HEK293 (cell line): ENCODE results near the gene ATXN7.

ENCODE experiments used
- BCL11B ChIP-seq: fragments of 450-650 bp; formaldehyde crosslinking; IDR thresholded peaks from 2 replicates; pipeline ENCODE4 v1.5.1; 2016; ENCODE audit warnings: low read depth, missing biosample characterization, missing genetic modification characterization
- CTCF ChIP-seq: fragments of 450-650 bp; formaldehyde crosslinking; IDR thresholded peaks from 2 replicates; pipeline ENCODE4 v1.5.1; 2016; ENCODE audit warnings: missing biosample characterization, missing genetic modification characterization
- HOXA7 ChIP-seq: sonication (generic); formaldehyde crosslinking; IDR thresholded peaks from 2 replicates; pipeline ENCODE4 v1.8.1; 2022; ENCODE audit warnings: missing genetic modification reagents, borderline replicate concordance
- INSM2 ChIP-seq: fragments of 450-650 bp; formaldehyde crosslinking; IDR thresholded peaks from 2 replicates; pipeline ENCODE4 v1.5.1; 2016; ENCODE audit warnings: missing biosample characterization, missing genetic modification characterization
- KLF1 ChIP-seq: fragments of 450-650 bp; formaldehyde crosslinking; IDR thresholded peaks from 2 replicates; pipeline ENCODE4 v1.5.1; 2016; ENCODE audit warnings: missing biosample characterization, missing genetic modification characterization
- KLF8 ChIP-seq: fragments of 450-650 bp; formaldehyde crosslinking; IDR thresholded peaks from 2 replicates; pipeline ENCODE4 v1.5.1; 2016; ENCODE audit warnings: missing biosample characterization, missing genetic modification characterization
- PATZ1 ChIP-seq: fragments of 450-650 bp; formaldehyde crosslinking; IDR thresholded peaks from 2 replicates; pipeline ENCODE4 v1.5.1; 2016; ENCODE audit warnings: missing biosample characterization, missing genetic modification characterization
- ZBTB1 ChIP-seq: fragments of 450-650 bp; formaldehyde crosslinking; IDR thresholded peaks from 2 replicates; pipeline ENCODE4 v1.5.1; 2016; ENCODE audit warnings: missing biosample characterization, missing genetic modification characterization
- ZBTB26 ChIP-seq: fragments of 450-650 bp; formaldehyde crosslinking; optimal IDR thresholded peaks from 2 replicates; pipeline ENCODE3; 2016; ENCODE audit warnings: missing biosample characterization, mild to moderate bottlenecking, missing genetic modification characterization
- ZBTB48 ChIP-seq: fragments of 450-650 bp; formaldehyde crosslinking; IDR thresholded peaks from 2 replicates; pipeline ENCODE4 v1.5.1; 2016; ENCODE audit warnings: missing biosample characterization, missing genetic modification characterization
- ZEB2 ChIP-seq: fragments of 450-650 bp; formaldehyde crosslinking; IDR thresholded peaks from 2 replicates; pipeline ENCODE4 v1.5.1; 2016; ENCODE audit warnings: missing biosample characterization, missing genetic modification characterization
- ZFP3 ChIP-seq: fragments of 450-650 bp; formaldehyde crosslinking; IDR thresholded peaks from 2 replicates; pipeline ENCODE4 v1.5.1; 2016; ENCODE audit warnings: low read depth, missing biosample characterization, missing genetic modification characterization
- ZFP69B ChIP-seq: fragments of 450-650 bp; formaldehyde crosslinking; IDR thresholded peaks from 2 replicates; pipeline ENCODE4 v1.5.1; 2016; ENCODE audit warnings: missing biosample characterization, missing genetic modification characterization
- ZNF140 ChIP-seq: fragments of 450-650 bp; formaldehyde crosslinking; IDR thresholded peaks from 2 replicates; pipeline ENCODE4 v1.5.1; 2016; ENCODE audit warnings: missing biosample characterization, missing genetic modification characterization
- ZNF175 ChIP-seq: fragments of 450-650 bp; formaldehyde crosslinking; IDR thresholded peaks from 2 replicates; pipeline ENCODE4 v1.5.1; 2016; ENCODE audit warnings: missing biosample characterization, missing genetic modification characterization
- ZNF184 ChIP-seq: fragments of 450-650 bp; IDR thresholded peaks from 2 replicates; pipeline ENCODE4 v1.5.1; 2018; ENCODE audit warnings: missing biosample characterization, mild to moderate bottlenecking, missing genetic modification characterization
- ZNF2 ChIP-seq: fragments of 450-650 bp; formaldehyde crosslinking; IDR thresholded peaks from 2 replicates; pipeline ENCODE4 v1.5.1; 2016; ENCODE audit warnings: missing biosample characterization, missing genetic modification characterization
- ZNF302 ChIP-seq: fragments of 450-650 bp; formaldehyde crosslinking; IDR thresholded peaks from 2 replicates; pipeline ENCODE4 v1.5.1; 2016; ENCODE audit warnings: missing biosample characterization, missing genetic modification characterization, low read depth
- ZNF335 ChIP-seq: fragments of 450-650 bp; formaldehyde crosslinking; conservative IDR thresholded peaks from 2 replicates; pipeline ENCODE4 v1.5.1; 2016; ENCODE audit warnings: missing biosample characterization, missing genetic modification characterization
- ZNF398 ChIP-seq: fragments of 450-650 bp; formaldehyde crosslinking; IDR thresholded peaks from 2 replicates; pipeline ENCODE4 v1.5.1; 2017; ENCODE audit warnings: missing biosample characterization, missing genetic modification characterization
- ZNF433 ChIP-seq: fragments of 450-650 bp; formaldehyde crosslinking; IDR thresholded peaks from 2 replicates; pipeline ENCODE4 v1.5.1; 2016; ENCODE audit warnings: missing biosample characterization, missing genetic modification characterization, low read depth
- ZNF544 ChIP-seq: fragments of 450-650 bp; formaldehyde crosslinking; IDR thresholded peaks from 2 replicates; pipeline ENCODE4 v1.5.0; 2017; ENCODE audit warnings: missing biosample characterization, missing genetic modification characterization
- ZNF560 ChIP-seq: fragments of 450-650 bp; formaldehyde crosslinking; IDR thresholded peaks from 2 replicates; pipeline ENCODE4 v1.5.1; 2017; ENCODE audit warnings: missing biosample characterization, missing genetic modification characterization, borderline replicate concordance
- ZNF600 ChIP-seq: fragments of 450-650 bp; formaldehyde crosslinking; IDR thresholded peaks from 2 replicates; pipeline ENCODE4 v1.5.1; 2016; ENCODE audit warnings: missing biosample characterization, missing genetic modification characterization
- ZNF629 ChIP-seq: fragments of 450-650 bp; formaldehyde crosslinking; IDR thresholded peaks from 2 replicates; pipeline ENCODE4 v1.5.1; 2017; ENCODE audit warnings: missing biosample characterization, missing genetic modification characterization
- ZNF645 ChIP-seq: fragments of 450-650 bp; formaldehyde crosslinking; IDR thresholded peaks from 2 replicates; pipeline ENCODE4; 2016; ENCODE audit warnings: missing biosample characterization, missing genetic modification characterization
- ZNF76 ChIP-seq: fragments of 450-650 bp; formaldehyde crosslinking; IDR thresholded peaks from 2 replicates; pipeline ENCODE4; 2016; ENCODE audit warnings: low read depth, missing biosample characterization, missing genetic modification characterization, borderline replicate concordance
- ZNF777 ChIP-seq: fragments of 450-650 bp; formaldehyde crosslinking; IDR thresholded peaks from 2 replicates; pipeline ENCODE4 v1.5.1; 2017; ENCODE audit warnings: missing biosample characterization, missing genetic modification characterization, borderline replicate concordance
- ZNF791 ChIP-seq: fragments of 450-650 bp; formaldehyde crosslinking; IDR thresholded peaks from 2 replicates; pipeline ENCODE4 v1.5.1; 2016; ENCODE audit warnings: missing biosample characterization, missing genetic modification characterization
- ZNF792 ChIP-seq: fragments of 450-650 bp; formaldehyde crosslinking; IDR thresholded peaks from 2 replicates; pipeline ENCODE4 v1.5.1; 2016; ENCODE audit warnings: missing biosample characterization, missing genetic modification characterization
- ZNF843 ChIP-seq: fragments of 450-650 bp; formaldehyde crosslinking; IDR thresholded peaks from 2 replicates; pipeline ENCODE4 v1.5.1; 2016; ENCODE audit warnings: missing biosample characterization, missing genetic modification characterization

ATXN7 gene

GRCh38 chr3:63863150-63864007 lies at the start of gene ATXN7, which contains the start of gene THOC7 (continued):
- TF ChIP-seq INSM2 (no peak), ZNF544 (tag by site-specific recombination) (no peak), ZEB2 (tag by site-specific recombination) (0 out of 2 replicates have a peak, but pooled peaks have one; percentile 26), ZNF600 (peak; percentile 39; the same call in 1 of the 2 replicates), ZBTB48 (tag by site-specific recombination) (no peak), ZBTB1 (tag by site-specific recombination) (no peak), HOXA7 (CRISPR knock-in tag) (no peak), ZNF2 (0 out of 2 replicates have a peak, but pooled peaks have one; percentile 34), ZFP69B (tag by site-specific recombination) (no peak), ZNF184 (tag by site-specific recombination) (no peak), KLF8 (no peak), ZNF398 (0 out of 2 replicates have a peak, but pooled peaks have one; percentile 4), KLF1 (tag by site-specific recombination) (0 out of 2 replicates have a peak, but pooled peaks have one; percentile 17), ZNF433 (no peak), BCL11B (tag by site-specific recombination) (no peak), CTCF (tag by site-specific recombination) (no peak), ZNF843 (tag by site-specific recombination) (no peak), ZNF629 (tag by site-specific recombination) (no peak), ZBTB26 (tag by site-specific recombination) (peak; percentile 35), ZNF335 (peak; percentile 80), ZNF645 (tag by site-specific recombination) (no peak), ZNF560 (tag by site-specific recombination) (no peak), ZNF302 (tag by site-specific recombination) (no peak), ZNF777 (tag by site-specific recombination) (peak; percentile 55; the same call in 1 of the 2 replicates), PATZ1 (0 out of 2 replicates have a peak, but pooled peaks have one; percentile 29), ZNF175 (tag by site-specific recombination) (no peak), ZFP3 (no peak), ZNF76 (peak; percentile 94), ZNF791 (tag by site-specific recombination) (no peak), ZNF140 (no peak), ZNF792 (tag by site-specific recombination) (no peak)
